ENCODE measurements around the gene ZFP57.

The ZFP57 gene

GRCh38 chr6:29710281-29710941 is 29.5 kb upstream of the ZFP57 start:
- no peak overlapping the region for H3K4me3 ChIP-seq (ENCODE audit: control insufficient read depth, low read depth, low read length)
- TF ChIP-seq CTCF (conservative IDR thresholded peaks at IDR 0.05; ENCODE audit: control insufficient read depth, insufficient read depth, low read depth, low read length) = no peak
- no peak for DNase-seq (ENCODE audit: low read depth)

GRCh38 chr6:29709188-29709587 is 28.2 kb upstream of the ZFP57 start:
- TF ChIP-seq CTCF (conservative IDR thresholded peaks at IDR 0.05; ENCODE audit: control insufficient read depth, insufficient read depth, low read depth, low read length) = no peak
- no peak for DNase-seq (ENCODE audit: low read depth)
- no peak overlapping the region for H3K4me3 ChIP-seq (ENCODE audit: control insufficient read depth, low read depth, low read length)

- TF ChIP-seq CTCF (conservative IDR thresholded peaks at IDR 0.05; ENCODE audit: control insufficient read depth, insufficient read depth, low read depth, low read length) = no peak
- no peak overlapping the region for H3K4me3 ChIP-seq (ENCODE audit: control insufficient read depth, low read depth, low read length)
- no peak for DNase-seq (ENCODE audit: low read depth)
Observed at GRCh38 chr6:29708432-29709179, 27.7 kb upstream of the ZFP57 start.

GRCh38 chr6:29705389-29706231 is 24.7 kb upstream of the ZFP57 start:
- peak; percentile 56 for DNase-seq (ENCODE audit: low read depth)
- TF ChIP-seq CTCF (conservative IDR thresholded peaks at IDR 0.05; ENCODE audit: control insufficient read depth, insufficient read depth, low read depth, low read length) = peak; percentile 66
- H3K4me3 ChIP-seq (ENCODE audit: control insufficient read depth, low read depth, low read length) = no peak overlapping the region

DNA sequence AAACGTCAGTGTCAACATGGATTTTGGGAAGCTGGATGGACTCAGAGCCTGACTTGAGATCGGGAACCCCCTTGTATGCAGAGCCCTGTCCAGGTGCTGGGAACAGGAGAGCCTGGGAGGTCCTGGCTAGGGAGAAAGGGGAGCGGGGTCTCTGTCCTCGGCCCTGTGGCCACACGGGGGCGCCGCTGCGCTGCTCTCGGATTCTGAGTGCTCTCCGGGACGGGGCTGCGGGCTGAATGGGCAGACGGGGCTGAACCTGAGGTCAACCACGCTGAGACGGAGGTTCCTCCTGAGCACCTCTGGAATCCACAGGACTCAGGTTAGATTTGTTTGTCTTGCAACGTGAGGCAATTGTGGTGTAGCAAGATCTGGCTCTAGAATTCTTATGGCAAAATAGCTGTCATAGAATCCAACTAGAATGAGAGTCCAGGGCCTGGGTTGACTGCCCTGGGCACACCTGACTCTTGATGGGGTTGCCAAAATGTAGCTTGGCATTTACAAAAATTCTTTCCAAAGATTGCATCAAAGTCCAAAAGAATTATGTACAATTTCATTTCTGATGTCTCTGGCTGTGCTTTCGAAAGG is 21.7 kb upstream of the ZFP57 start:
- DNase-seq (ENCODE audit: low read depth) = peak; percentile 13

More for the DNA sequence above, 21.7 kb upstream of the ZFP57 start:
- peak; percentile 53 for TF ChIP-seq CTCF (conservative IDR thresholded peaks at IDR 0.05; ENCODE audit: control insufficient read depth, insufficient read depth, low read depth, low read length)
- H3K4me3 ChIP-seq (ENCODE audit: control insufficient read depth, low read depth, low read length) = no peak overlapping the region

Measured in fibroblast of mammary gland (primary cell).